WTC11 (cell line): ENCODE results near the gene PARD3B.

Source experiments
- CBFB ChIP-seq: sonication (generic); formaldehyde crosslinking; IDR thresholded peaks from 2 replicates; pipeline ENCODE4 v1.8.1; 2022; ENCODE audit warnings: mild to moderate bottlenecking, low read depth, missing genetic modification reagents
- CREM ChIP-seq: sonication (generic); formaldehyde crosslinking; IDR thresholded peaks from 2 replicates; pipeline ENCODE4 v1.8.1; 2022; ENCODE audit warnings: mild to moderate bottlenecking, missing genetic modification reagents, moderate library complexity
- CTCF ChIP-seq: fragments of 200-600 bp; IDR thresholded peaks from 2 replicates; pipeline ENCODE4 v1.8.0; 2022; ENCODE audit warnings: antibody characterized with exemption
- ELF4 ChIP-seq: sonication (generic); formaldehyde crosslinking; IDR thresholded peaks from 2 replicates; pipeline ENCODE4 v1.8.1; 2022; ENCODE audit warnings: low read depth, mild to moderate bottlenecking, moderate library complexity, missing genetic modification reagents
- ESRRA ChIP-seq: sonication (generic); formaldehyde crosslinking; IDR thresholded peaks from 2 replicates; pipeline ENCODE4 v1.8.1; 2022; ENCODE audit warnings: mild to moderate bottlenecking, missing genetic modification reagents, borderline replicate concordance
- FOXP1 ChIP-seq: sonication (generic); formaldehyde crosslinking; IDR thresholded peaks from 2 replicates; pipeline ENCODE4 v1.8.0; 2022; ENCODE audit warnings: missing genetic modification reagents, mild to moderate bottlenecking, moderate library complexity, borderline replicate concordance
- NFE2L1 ChIP-seq: sonication (generic); formaldehyde crosslinking; IDR thresholded peaks from 2 replicates; pipeline ENCODE4 v1.8.1; 2023; ENCODE audit warnings: missing genetic modification reagents
- NR2C2 ChIP-seq: sonication (generic); formaldehyde crosslinking; IDR thresholded peaks from 2 replicates; pipeline ENCODE4 v1.8.0; 2022; ENCODE audit warnings: mild to moderate bottlenecking, missing genetic modification reagents
- SMAD3 ChIP-seq: sonication (generic); formaldehyde crosslinking; IDR thresholded peaks from 2 replicates; pipeline ENCODE4 v1.8.0; 2022; ENCODE audit warnings: missing genetic modification reagents, mild to moderate bottlenecking, borderline replicate concordance
- SP1 ChIP-seq: sonication (generic); formaldehyde crosslinking; conservative IDR thresholded peaks from 2 replicates; pipeline ENCODE4 v1.8.1; 2022; ENCODE audit warnings: missing genetic modification reagents
- TEAD4 ChIP-seq: sonication (generic); formaldehyde crosslinking; IDR thresholded peaks from 2 replicates; pipeline ENCODE4 v1.8.0; 2022; ENCODE audit warnings: mild to moderate bottlenecking, missing genetic modification reagents
- ZNF317 ChIP-seq: sonication (generic); formaldehyde crosslinking; IDR thresholded peaks from 2 replicates; pipeline ENCODE4 v1.8.1; 2023; ENCODE audit warnings: low read depth, mild to moderate bottlenecking, moderate library complexity, missing genetic modification reagents, borderline replicate concordance
- TF ChIP-seq, protein P1 (sequence below): sonication (generic); formaldehyde crosslinking; IDR thresholded peaks from 2 replicates; pipeline ENCODE4 v1.8.0; 2022; ENCODE audit warnings: mild to moderate bottlenecking, missing genetic modification reagents
- TF ChIP-seq, protein P2 (sequence below): sonication (generic); formaldehyde crosslinking; IDR thresholded peaks from 2 replicates; pipeline ENCODE4 v1.8.0; 2022; ENCODE audit warnings: mild to moderate bottlenecking, missing genetic modification reagents

- TF ChIP-seq ELF4 (no peak), SMAD3 (CRISPR knock-in tag) (no peak), CTCF (no peak), CBFB (CRISPR knock-in tag) (no peak), NFE2L1 (CRISPR knock-in tag) (no peak), SP1 (CRISPR knock-in tag) (no peak), ESRRA (no peak), NR2C2 (CRISPR knock-in tag) (no peak), ZNF317 (CRISPR knock-in tag) (no peak), TEAD4 (no peak), CREM (CRISPR knock-in tag) (no peak), FOXP1 (CRISPR knock-in tag) (no peak)
- TF ChIP-seq, protein P1, sequence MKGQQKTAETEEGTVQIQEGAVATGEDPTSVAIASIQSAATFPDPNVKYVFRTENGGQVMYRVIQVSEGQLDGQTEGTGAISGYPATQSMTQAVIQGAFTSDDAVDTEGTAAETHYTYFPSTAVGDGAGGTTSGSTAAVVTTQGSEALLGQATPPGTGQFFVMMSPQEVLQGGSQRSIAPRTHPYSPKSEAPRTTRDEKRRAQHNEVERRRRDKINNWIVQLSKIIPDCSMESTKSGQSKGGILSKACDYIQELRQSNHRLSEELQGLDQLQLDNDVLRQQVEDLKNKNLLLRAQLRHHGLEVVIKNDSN (CRISPR knock-in tag): no peak
- TF ChIP-seq, protein P2, sequence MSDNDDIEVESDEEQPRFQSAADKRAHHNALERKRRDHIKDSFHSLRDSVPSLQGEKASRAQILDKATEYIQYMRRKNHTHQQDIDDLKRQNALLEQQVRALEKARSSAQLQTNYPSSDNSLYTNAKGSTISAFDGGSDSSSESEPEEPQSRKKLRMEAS (CRISPR knock-in tag): no peak
Measured at GRCh38 chr2:204750389-204750788, 205.1 kb downstream of the PARD3B start.
